Measurements from ENCODE around the gene BCL3.

BCL3 gene

GRCh38 chr19:44799627-44800346, 51.3 kb downstream of the BCL3 start:
- no peak for DNase-seq

- DNase-seq: peak; percentile 87
These were observed 52.0 kb downstream of the BCL3 start for GRCh38 chr19:44800461-44800860.

DNA sequence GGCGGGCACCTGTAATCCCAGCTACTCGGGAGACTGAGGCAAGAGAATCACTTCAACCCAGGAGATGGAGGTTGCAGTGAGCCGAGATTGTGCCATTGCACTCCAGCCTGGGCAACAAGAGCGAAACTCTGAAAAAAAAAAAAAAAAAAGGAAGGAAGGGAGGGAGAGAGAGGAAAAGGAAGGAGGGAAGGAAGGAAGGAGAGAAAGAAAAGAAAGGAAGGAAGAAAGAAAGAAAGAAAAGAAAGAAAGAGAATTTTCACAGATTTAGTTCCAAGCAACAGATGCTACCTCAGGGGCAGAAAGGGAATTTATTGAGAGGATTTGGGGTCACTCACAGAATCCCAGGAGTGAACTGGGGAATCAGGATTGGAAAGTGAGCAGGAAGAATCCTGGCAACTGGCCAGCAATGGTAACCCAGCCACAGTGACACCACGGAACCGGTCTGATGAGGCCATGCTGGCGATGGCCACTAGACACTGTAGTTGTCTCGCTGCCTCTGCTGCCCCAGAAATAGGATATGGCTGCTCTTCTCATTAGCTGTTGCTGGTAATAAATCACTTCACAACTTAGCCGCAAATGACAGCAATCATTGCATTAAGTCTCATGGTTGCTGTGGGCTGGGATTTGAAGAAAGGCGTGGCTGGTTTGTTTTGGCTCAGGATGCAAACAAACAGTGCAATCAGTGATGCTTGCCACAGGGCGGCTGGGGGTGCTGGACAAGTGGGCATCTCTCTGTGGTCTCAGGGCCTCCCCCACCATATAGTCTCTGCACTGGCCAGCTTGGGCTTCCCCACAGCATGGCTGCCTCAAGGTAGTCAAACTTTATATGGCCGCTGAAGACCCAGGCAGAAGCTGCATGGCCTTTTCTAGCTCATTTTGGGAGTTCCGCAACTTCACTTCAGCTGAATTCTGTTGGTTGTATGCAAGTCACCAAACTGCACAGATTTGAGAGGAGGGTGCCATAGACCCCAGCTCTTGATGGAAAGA, 55.2 kb downstream of the BCL3 start:
- DNase-seq: no peak

DNA sequence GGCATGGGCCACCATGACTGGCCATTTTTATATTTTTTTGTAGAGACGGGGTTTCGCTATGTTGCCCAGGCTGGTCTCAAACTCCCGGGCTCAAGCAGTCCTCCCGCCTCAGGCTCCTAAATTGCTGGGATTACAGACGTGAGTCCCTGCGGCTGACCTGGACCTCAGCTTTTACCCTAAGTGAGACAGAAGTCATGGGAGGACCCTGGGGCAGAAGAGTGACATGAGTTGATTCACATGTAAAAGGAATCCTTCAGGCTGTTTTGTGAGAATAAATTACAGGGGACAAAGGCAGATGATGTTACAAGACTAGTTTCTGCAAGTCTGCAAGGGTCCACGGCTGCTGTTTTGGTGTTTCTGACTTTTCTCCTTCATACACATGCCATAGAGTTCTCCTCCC, 57.8 kb downstream of the BCL3 start:
- DNase-seq: no peak

- DNase-seq: no peak
These were observed 58.7 kb downstream of the BCL3 start for GRCh38 chr19:44807162-44807561.

DNA sequence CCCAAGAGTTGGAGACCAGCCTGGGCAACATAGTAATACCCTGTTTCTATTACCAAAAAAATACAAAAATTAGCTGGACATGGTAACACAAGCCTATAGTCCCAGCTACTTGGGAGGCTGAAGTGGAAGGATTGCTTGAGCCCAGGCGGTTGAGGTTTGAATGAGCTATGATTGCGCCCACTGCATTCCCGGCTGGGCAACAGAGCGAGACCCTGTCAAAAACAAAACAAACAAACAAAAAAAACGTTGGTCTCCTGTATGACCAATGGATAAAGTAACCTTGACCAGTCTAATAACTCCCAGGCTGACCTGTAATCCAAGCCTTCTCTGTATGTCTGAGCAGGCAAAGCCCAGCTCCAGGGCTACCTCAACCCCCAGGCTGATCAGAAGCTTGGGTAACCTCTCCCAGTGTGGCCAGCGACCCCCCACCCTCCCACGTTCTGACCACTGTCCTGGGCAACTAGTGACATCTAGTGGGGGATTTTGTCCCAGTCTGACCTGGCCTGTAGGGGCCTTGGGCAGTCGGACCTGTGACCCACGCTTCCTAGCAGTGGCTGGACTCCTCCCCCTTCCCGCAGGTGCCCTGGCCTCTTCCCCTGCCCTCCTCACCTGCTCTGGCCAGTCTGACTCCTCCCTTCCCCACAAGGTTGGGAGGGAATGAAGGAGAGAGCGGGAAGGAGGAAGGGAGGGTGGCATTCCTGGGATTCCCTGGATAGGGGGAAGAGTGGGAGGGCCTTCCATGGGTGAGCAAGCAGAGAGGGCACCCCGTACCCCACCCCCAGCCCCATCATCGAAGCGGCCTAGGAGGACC, 59.3 kb downstream of the BCL3 start:
- peak; percentile 50 for DNase-seq

- peak; percentile 90 for DNase-seq
These were observed 60.2 kb downstream of the BCL3 start, which contains the start of gene BCAM for GRCh38 chr19:44808463-44809371. TSS of gene BCAM (plus strand) at chr19:44809103. CDS start at chr19:44809125, 22 bp downstream.
